Measurements from ENCODE around the gene SSUH2. TPM values are rescaled to one million over a fixed set of nuclear protein-coding genes. Genes with fewer than 3 reads are reported as not detected.

Gene SSUH2
- total and polyA plus RNA-seq, 2 experiments from 2014 or later: 19.7 to 21.3 TPM

GRCh38 chr3:8610951-8611350 lies 33.6 kb downstream of the SSUH2 start:
- no peak overlapping the region for H3K4me3 ChIP-seq
- no peaks in the 10 kb centered on the region for H3K9me3 ChIP-seq (ENCODE audit: low read depth)
- H3K4me2 ChIP-seq: no peak overlapping the region
- no peaks in the 10 kb centered on the region for H3K9me2 ChIP-seq (replicated peaks; ENCODE audit: insufficient read depth)
- no peak overlapping the region for H2AFZ ChIP-seq
- H3K36me3 ChIP-seq (replicated peaks; ENCODE audit: insufficient read depth, low read depth): no peaks in the 10 kb centered on the region
- H3K4me1 ChIP-seq (ENCODE audit: insufficient read depth): peaks cover 12% of the 10 kb centered on the region
- no peak overlapping the region for H3K27ac ChIP-seq
- no peak for TF ChIP-seq EZH2phosphoT487 (IDR thresholded peaks at IDR 0.05; ENCODE audit: low read depth, severe bottlenecking, unreplicated experiment)
- no peak for TF ChIP-seq EZH2 (IDR thresholded peaks at IDR 0.05; ENCODE audit: borderline replicate concordance)
- no peak for TF ChIP-seq CTCF (IDR thresholded peaks at IDR 0.05; ENCODE audit: poor library complexity)
- WGBS (ENCODE audit: low lambda C conversion rate, missing lambda C conversion rate): 95% methylated on average over 8 of the region's 8 CpGs
- no peak for DNase-seq (ENCODE audit: low spot score)
- no peaks in the 10 kb centered on the region for H3K79me2 ChIP-seq
- H3K27me3 ChIP-seq: no peaks in the 10 kb centered on the region
- no peaks in the 10 kb centered on the region for H4K20me1 ChIP-seq (ENCODE audit: insufficient read depth, poor library complexity, severe bottlenecking)

- Histone ChIP-seq H3K4me2 (no peak overlapping the region), H3K4me1 (ENCODE audit: insufficient read depth) (peaks cover 12% of the 10 kb centered on the region), H3K36me3 (replicated peaks; ENCODE audit: insufficient read depth, low read depth) (no peaks in the 10 kb centered on the region), H3K79me2 (no peaks in the 10 kb centered on the region), H3K27ac (no peak overlapping the region), H3K27me3 (no peaks in the 10 kb centered on the region), H3K9me3 (ENCODE audit: low read depth) (no peaks in the 10 kb centered on the region), H2AFZ (no peak overlapping the region), H4K20me1 (ENCODE audit: insufficient read depth, poor library complexity, severe bottlenecking) (no peaks in the 10 kb centered on the region), H3K4me3 (no peak overlapping the region), H3K9me2 (replicated peaks; ENCODE audit: insufficient read depth) (no peaks in the 10 kb centered on the region)
- WGBS (ENCODE audit: low lambda C conversion rate, missing lambda C conversion rate): 88% methylated on average over 10 of the region's 10 CpGs
- no peak for TF ChIP-seq EZH2 (IDR thresholded peaks at IDR 0.05; ENCODE audit: borderline replicate concordance)
- DNase-seq (ENCODE audit: low spot score): no peak
These were observed 35.7 kb downstream of the SSUH2 start for GRCh38 chr3:8608791-8609467.

- Histone ChIP-seq H3K36me3 (replicated peaks; ENCODE audit: insufficient read depth, low read depth) (no peaks in the 10 kb centered on the region), H3K9me2 (replicated peaks; ENCODE audit: insufficient read depth) (no peaks in the 10 kb centered on the region), H3K79me2 (no peaks in the 10 kb centered on the region), H3K27me3 (no peaks in the 10 kb centered on the region), H3K9me3 (ENCODE audit: low read depth) (no peaks in the 10 kb centered on the region), H4K20me1 (ENCODE audit: insufficient read depth, poor library complexity, severe bottlenecking) (no peaks in the 10 kb centered on the region), H3K4me1 (ENCODE audit: insufficient read depth) (peaks cover 12% of the 10 kb centered on the region), H3K4me2 (no peak overlapping the region), H3K4me3 (no peak overlapping the region), H2AFZ (no peak overlapping the region), H3K27ac (no peak overlapping the region)
- WGBS (ENCODE audit: low lambda C conversion rate, missing lambda C conversion rate): 93% methylated on average over 16 of the region's 16 CpGs
- TF ChIP-seq EZH2 (IDR thresholded peaks at IDR 0.05; ENCODE audit: borderline replicate concordance): no peak
- TF ChIP-seq CTCF (IDR thresholded peaks at IDR 0.05; ENCODE audit: poor library complexity): no peak
- no peak for TF ChIP-seq EZH2phosphoT487 (IDR thresholded peaks at IDR 0.05; ENCODE audit: low read depth, severe bottlenecking, unreplicated experiment)
- DNase-seq (ENCODE audit: low spot score): no peak
These were observed 36.4 kb downstream of the SSUH2 start for GRCh38 chr3:8608041-8608790.
